HG02973 (cell line): ENCODE results near the gene BFSP2.
"Not testable (repeated sequence)": the region's sequence is repeated elsewhere in the genome, so short reads cannot be mapped to it uniquely, and the experiment has no call there.

Experiments used
- ATAC-seq: cut with Tn5 transposase; IDR thresholded peaks from one replicate; pipeline ENCODE4 v1.9.1; 2021; ENCODE audit warnings: moderate library complexity; ENCODE audit not compliant: unreplicated experiment

The BFSP2 gene

DNA sequence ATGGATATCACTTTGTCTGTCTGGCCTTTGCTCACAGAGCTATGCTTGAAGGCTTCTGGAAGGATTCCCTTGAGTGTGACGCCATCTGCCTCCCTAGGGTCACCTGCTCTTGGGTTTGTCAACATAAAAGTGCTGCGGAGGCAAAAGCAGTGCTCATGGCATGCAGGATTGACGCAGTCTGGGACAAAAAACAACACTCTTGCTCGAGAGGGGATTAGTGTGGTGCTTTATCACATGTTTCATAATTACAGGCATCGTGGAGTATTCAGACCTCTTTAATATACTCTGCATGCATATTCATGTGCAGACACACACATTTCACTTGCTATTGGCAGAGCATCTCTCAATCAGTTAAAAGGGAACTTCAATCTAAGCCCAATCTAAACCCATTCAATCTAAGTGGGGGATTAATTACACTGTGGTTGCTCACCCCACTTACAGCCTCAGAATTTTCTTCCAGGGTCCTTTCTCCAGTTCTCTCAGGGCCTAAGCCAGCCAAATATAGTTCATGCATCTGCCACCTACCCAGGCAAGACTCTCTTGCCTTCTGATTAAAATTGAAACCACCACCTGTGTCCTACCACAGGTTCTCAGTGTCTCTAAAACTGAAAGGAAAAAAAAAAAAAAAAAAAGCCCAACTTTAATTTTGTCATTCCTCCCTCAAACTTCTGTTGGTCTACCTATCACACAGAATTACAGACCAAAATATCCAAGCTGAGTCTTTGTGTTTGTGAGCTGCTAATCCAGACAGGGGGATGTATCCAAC is 75.6 kb downstream of the BFSP2 start:
- ATAC-seq, result peak; percentile 79

GRCh38 chr3:133476971-133477375 is 77.1 kb downstream of the BFSP2 start:
- ATAC-seq, result no peak

GRCh38 chr3:133477487-133477886 is 77.6 kb downstream of the BFSP2 start:
- peak; percentile 22 for ATAC-seq

DNA sequence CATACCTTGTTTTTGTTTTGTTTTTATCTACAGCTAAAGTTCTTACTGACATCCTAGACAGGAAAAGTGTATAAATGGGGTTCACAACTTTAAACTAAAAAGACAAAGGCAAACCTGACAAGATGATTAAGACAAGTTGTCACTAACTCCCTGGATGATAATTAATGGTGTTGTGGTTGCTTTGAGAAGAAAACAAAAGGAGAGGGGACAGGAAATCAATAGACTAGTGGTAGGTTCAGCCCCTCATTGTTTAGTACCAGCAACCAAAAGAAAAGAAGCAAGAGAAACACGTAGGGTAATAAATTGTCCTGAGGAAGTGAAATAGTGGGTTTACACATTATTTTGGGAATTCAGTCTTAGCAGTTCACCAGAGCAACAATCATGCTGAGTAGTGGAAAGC is 78.8 kb downstream of the BFSP2 start:
- no peak for ATAC-seq

DNA sequence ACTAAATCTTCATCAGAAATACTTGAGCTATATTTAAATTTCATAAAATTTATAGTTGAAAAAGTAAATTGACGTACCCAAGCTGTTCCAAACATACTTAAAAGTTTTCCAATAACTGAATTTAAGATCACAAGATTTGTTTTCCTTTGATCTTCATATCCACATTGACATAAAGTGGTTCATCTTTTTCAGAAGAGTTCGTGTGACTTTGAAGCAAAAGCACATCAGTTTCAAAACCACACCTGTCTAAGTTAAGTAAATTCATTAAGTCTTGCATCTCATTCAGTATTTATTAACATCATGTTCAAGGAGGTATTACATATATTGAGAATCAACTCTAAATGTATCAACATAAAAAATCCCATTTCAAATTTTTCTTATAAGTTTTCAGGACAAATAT is 79.5 kb downstream of the BFSP2 start:
- ATAC-seq, result no peak

DNA sequence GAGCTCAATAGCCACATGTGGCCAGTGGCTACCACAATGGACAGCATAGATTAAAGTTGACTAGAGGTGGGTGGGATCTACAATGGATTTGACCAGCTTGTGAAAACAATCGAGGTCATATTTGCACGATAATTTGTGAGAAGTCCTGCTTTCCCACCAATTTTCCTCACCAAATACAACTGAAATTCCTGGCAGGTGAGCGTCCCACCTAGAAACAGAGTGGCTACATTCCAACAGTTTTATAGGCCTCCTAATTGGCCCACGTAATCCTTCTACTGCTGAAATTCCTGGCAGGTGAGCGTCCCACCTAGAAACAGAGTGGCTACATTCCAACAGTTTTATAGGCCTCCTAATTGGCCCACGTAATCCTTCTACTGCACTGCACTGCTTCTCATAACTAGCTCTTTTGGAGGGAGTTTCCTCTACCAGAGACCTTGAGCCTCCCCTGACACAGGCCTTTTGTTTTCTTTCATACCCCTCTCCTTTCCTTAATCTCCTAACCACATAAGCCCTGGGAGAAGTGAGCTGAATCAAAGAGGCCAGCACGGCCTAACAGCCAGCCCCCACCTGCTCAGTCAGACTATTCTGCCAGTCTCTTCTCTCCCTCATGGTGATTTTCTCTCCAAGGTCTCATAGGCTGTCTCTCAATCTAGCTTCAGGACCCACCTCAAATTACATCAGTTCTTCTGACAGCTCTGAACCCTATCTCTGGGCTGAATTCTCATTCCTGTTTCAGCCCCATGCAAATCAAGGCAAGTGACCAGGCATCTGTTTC is 80.2 kb downstream of the BFSP2 start:
- peak; percentile 49 for ATAC-seq

GRCh38 chr3:133482474-133482873 is 82.6 kb downstream of the BFSP2 start:
- ATAC-seq, result not testable (repeated sequence)

- no peak for ATAC-seq
Observed at GRCh38 chr3:133486658-133487057, 86.8 kb downstream of the BFSP2 start.

DNA sequence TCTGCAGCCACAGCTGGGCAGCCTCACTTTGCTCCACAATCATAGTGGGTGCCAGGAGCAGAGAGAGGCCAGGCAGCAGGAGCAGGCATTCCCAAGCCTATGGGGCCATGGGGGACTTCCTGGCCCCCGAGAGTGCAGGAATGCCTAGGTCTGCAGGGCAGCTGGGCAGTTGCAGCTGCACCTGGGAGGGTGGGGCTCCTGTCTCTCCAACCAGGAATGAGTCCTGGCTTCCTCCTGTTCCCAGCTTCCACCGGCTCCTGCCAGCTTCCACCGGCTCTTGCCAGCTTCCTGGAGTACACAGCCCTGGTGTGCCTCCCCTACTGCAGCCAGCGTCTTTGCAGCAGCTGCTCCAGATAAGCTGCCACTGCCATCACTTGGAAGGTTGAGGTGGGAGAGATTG is 87.3 kb downstream of the BFSP2 start:
- no peak for ATAC-seq

- no peak for ATAC-seq
Observed at GRCh38 chr3:133487920-133488540, 88.2 kb downstream of the BFSP2 start.

- no peak for ATAC-seq
Observed at GRCh38 chr3:133488785-133489367, 89.0 kb downstream of the BFSP2 start.

GRCh38 chr3:133489466-133490085 is 89.7 kb downstream of the BFSP2 start:
- no peak for ATAC-seq

DNA sequence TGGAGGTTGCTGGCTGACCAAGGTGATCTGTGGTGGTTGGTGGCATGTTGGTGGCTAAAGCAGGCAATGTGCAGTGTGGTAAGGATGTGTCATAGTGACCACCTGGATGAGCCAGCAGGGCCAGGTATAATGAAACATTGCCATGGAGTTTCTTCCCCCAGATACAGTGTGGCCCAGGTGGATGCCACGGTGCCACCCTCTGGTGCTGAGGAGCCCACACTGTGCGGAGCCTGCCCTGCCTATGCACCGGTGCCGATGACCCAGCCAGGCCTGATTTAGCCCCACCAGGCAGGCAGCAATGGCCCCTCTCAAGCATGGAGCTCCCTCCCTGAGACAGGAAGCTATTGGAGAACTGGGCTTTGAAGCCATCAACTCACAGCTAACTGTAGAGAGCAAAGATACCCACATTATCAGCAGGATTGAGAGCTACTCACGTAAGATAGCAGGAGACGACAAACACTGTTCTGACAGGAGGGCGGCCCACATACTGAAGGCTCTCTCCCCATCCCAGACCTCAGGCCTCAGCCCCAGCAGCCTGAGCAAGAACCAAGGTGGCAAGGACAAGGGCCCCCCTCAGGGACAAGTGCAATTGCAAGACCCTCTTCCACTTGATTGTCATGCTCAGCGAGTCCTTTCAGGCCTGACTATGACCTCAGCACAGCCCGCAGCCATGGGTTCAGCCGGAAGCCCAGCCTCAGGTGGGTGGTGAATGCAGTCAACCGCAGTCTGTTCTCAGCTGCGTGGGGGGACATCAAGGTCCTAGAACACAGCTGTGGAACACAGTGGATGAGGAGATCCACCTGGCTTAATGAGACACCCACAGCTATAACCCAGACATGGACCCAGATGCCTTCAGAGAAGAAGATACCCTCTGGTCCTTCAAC is 90.9 kb downstream of the BFSP2 start:
- peak; percentile 87 for ATAC-seq

GRCh38 chr3:133491481-133492059 is 91.7 kb downstream of the BFSP2 start:
- ATAC-seq, result peak; percentile 5

GRCh38 chr3:133492159-133492741 is 92.4 kb downstream of the BFSP2 start:
- no peak for ATAC-seq

GRCh38 chr3:133494469-133494868 is 94.6 kb downstream of the BFSP2 start:
- no peak for ATAC-seq

- not testable (repeated sequence) for ATAC-seq
Observed at GRCh38 chr3:133502542-133502941, 102.7 kb downstream of the BFSP2 start.

DNA sequence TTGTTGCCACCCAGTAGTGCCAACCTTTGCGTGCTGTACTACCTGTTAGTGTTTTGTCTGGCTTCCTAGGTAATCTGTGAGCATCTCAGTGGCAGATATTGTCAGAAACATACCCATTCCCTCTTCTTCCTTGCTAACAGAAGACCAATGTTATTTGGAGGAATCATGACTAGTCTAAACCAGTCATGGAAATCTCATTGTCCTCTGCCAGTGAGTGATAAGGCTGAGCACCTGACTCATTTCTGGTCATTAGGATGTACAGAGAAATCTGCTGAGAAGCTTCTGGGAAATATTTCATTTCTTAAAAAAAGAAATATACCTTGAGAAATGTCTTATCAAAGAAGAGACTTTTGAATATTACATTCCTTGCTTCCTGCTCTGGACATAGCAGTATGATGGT is 103.6 kb downstream of the BFSP2 start:
- no peak for ATAC-seq

DNA sequence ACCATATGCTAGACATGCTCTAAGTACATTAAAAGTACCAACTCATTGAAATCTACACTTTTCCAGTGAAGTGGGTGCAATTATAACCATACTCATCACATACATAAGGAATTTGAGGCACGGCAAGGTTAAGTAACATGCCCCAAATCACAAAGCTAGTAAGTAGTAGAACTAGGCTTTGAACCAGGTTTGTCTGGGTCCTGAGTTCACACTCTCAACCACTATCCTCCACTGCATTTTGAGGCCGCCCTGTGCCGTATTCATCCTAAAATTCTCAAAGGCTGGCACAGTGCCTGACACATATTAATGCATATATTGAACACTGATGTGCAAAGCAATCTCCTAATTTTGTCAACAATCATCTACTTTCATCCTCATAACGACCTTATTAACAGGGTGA is 104.9 kb downstream of the BFSP2 start:
- ATAC-seq, result no peak
